Astrocyte (in vitro differentiated cells and primary cell): ENCODE data around the gene ZNF618.

Experiments used
- EZH2 ChIP-seq: IDR thresholded peaks from 2 replicates; pipeline ENCODE4 v1.6.1; 2012; ENCODE audit warnings: mild to moderate bottlenecking, low read length, inconsistent platforms; ENCODE audit not compliant: insufficient read depth
- TF ChIP-seq, protein P1 (sequence below): IDR thresholded peaks from 2 replicates; pipeline ENCODE4 v1.5.1; 2011; ENCODE audit warnings: low read depth, mild to moderate bottlenecking, inconsistent platforms, low read length, moderate library complexity; ENCODE audit not compliant: insufficient read depth

DNA sequence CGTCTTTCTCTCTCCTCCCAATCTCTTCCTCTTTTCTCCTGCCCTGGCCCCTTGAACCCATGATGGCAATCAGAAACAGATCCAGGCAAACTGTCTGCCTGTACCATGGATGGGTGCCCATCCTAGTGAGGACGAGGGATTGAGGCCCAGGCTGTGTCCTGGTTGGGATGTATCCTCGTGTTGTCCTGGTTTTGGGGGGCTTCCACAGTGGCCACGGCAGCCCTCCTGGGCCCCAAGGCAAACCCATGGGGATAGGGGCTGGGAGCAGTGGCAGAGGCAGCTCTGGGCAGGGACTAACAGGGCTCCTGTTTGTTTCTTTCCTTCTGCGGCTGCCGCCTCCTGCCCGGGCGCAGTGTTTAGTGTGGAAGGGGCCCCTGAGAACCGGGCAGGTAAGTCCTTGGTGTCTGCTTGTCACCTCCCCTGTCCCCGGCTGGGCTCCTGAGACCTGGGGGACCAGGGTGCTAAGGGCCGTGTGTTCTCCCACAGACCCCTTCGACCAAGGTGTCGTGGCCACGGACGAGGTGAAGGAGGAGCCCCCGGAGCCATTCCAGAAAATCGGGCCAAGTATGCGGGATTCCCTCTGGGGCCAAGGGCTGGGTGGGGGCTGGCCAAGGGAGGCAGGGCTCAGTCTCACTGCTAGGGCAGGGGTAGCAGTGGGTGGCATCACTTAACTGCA, 132.0 kb downstream of the ZNF618 start:
- TF ChIP-seq, protein P1, sequence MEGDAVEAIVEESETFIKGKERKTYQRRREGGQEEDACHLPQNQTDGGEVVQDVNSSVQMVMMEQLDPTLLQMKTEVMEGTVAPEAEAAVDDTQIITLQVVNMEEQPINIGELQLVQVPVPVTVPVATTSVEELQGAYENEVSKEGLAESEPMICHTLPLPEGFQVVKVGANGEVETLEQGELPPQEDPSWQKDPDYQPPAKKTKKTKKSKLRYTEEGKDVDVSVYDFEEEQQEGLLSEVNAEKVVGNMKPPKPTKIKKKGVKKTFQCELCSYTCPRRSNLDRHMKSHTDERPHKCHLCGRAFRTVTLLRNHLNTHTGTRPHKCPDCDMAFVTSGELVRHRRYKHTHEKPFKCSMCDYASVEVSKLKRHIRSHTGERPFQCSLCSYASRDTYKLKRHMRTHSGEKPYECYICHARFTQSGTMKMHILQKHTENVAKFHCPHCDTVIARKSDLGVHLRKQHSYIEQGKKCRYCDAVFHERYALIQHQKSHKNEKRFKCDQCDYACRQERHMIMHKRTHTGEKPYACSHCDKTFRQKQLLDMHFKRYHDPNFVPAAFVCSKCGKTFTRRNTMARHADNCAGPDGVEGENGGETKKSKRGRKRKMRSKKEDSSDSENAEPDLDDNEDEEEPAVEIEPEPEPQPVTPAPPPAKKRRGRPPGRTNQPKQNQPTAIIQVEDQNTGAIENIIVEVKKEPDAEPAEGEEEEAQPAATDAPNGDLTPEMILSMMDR = no peak
- TF ChIP-seq EZH2 = no peak
